HG02973 (cell line): ENCODE results near the gene GOLGA8R.
"Not testable (repeated sequence)": the region's sequence is repeated elsewhere in the genome, so short reads cannot be mapped to it uniquely, and the experiment has no call there.

Source experiments
- ATAC-seq: cut with Tn5 transposase; IDR thresholded peaks from one replicate; pipeline ENCODE4 v1.9.1; 2021; ENCODE audit warnings: moderate library complexity; ENCODE audit not compliant: unreplicated experiment

Gene GOLGA8R

DNA sequence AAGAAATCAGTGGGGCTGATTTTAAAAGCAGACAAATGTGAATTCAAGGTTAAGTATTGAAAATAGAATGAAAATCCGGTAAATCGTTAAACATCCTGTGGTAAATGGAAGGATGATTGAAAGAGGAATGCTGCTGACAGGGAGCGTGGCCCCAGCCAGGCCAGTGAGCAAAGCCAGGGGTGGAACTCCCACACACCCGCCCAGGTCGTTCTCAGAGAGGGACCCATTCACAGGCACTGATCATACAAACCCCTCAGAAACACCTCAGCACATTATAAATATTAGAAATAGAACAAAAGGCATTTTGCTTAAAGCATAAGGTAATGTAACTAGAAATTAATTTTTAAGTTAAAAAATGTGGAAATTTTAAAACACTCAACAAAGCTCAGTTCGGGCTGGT, 59.0 kb downstream of the GOLGA8R start:
- not testable (repeated sequence) for ATAC-seq
